Dedifferentiated amniotic fluid mesenchymal stem cell (primary cell): ENCODE results near the gene FRMD1.

Experiments
- DNase-seq: peaks from one replicate; pipeline ENCODE4 v3.0.0-alpha.2; 2016; ENCODE audit errors: extremely low spot score

The FRMD1 gene

GRCh38 chr6:168027521-168027920, 51.5 kb downstream of the FRMD1 start:
- DNase-seq = no peak

GRCh38 chr6:168026925-168027324, 52.1 kb downstream of the FRMD1 start:
- no peak for DNase-seq

DNA sequence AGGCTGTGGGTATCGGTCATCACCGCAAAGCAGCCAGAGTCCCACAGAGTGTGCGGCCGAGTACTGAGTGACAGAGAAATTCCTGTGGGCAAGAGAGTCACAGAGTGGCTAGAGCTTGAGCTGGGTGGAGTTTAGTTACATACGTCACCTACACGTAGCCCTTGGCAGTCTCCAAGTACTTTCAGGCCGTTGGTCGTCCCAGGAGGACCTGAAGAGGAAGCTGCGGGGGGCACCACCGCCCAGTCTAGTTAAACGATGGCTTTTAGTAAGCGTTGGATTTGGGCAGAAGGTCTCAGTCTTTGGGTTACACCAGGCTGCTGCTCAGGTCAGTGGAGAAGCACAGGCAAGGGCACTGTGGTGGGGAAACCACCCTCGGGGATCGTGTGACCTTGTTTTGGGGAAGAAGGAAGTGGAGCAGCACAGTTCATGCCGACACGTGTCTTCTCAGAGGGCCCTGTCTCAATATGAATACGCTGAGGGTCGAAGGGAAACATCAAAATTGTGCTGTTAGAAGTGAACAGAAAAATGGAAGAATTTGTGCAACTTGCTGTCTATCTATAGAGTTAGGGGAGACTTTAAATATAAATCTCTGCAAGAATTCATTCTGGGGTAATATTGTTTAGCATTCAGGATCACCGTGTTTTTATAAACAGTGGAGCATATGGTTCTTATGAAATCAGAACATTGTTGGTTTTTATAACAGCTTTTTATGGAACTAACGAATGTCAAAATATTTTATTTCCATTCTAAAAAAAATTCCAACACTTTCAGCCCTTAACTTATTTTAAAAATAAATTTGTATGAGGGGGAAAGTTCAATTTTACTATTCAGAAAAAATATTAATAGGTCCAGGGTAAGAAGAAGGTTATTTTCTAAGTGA, 52.9 kb downstream of the FRMD1 start:
- DNase-seq = no peak

DNA sequence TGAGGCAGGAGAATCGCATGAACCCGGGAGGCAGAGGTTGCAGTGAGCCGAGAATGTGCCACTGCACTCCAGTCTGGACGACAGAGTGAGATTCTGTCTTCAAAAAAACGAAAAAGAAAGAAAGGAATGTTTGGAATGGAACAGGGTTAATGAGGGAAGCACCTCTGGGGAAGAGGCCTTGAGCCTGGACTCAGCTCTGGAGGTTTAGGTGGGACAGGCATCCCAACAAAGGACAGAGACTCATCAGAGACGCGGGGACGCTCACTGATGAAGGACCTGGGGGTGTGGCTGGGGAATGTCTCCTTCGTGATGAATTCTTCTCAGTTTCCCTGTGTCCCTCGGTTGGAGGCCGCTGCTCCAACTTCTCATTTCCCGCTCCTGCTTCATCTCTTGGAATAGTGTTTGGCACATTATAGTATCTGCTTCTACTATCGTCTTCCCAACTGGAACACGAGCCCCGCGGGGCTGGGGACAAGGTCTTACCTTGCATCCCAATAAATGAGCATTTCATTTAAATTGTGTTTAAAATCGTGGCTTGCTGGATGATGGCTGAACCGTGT, 54.0 kb downstream of the FRMD1 start:
- DNase-seq = no peak

DNA sequence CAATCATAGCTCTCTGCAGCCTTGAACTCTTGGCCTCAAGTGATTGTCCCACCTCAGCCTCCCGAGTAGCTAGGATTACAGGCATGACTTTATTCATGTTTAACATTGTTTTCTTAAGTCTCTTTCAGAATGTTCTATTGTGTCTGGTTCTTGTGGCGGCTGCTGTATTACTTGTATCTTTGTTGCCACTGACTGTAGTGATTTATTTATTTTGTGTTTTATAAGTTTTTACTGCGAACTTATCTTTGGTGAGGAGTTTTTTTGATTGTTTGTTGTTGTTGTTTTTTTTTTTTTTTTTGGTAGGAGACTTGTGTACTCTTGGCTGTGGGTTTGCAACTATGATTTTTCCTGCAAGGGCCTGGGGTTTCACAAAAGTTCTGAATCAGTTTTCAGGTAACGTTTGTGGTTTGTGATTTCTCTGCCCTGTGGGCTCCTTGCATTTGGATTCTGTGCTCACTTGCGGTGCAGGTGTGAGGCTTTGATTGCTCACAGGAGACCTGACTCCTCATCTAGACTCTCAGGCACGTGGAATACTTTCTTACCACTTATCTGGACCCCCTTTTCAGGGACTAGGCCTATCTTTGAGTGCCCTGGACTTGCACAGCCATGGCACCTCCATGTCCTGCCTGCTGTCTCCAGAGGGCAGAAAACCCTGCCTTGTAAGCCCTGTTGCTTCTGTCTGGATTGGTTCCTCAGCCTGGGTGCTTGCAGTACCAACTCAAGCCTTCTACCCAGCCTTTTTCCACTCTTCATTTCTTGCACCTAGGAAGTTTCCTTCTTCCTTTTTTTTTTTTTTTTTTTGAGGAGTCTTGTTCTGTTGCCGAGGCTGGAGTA, 56.3 kb downstream of the FRMD1 start:
- no peak for DNase-seq

GRCh38 chr6:168021581-168021980, 57.4 kb downstream of the FRMD1 start:
- no peak for DNase-seq

GRCh38 chr6:168020242-168020641, 58.8 kb downstream of the FRMD1 start:
- no peak for DNase-seq

GRCh38 chr6:168018664-168019063, 60.3 kb downstream of the FRMD1 start:
- DNase-seq = no peak

DNA sequence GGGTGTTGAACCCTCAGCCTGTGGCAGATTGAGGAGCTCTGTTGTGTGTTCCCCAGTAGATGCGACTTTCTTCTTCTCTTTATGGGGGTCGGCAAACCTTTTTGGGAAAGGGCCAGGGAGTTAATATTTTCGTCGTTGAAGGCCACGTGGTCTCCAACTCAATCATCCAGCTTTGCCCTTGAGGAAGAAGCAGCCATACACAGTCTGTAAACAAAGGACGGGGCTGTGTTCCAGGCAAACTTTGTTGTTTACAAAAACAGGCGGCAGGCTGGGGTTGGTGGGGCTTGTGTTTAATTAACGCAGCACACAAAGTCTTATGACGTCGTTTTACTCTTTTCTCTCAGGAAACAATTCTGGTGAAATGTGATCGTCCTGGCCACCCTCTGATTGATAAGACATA, 61.4 kb downstream of the FRMD1 start:
- no peak for DNase-seq

GRCh38 chr6:168016721-168017525, 62.1 kb downstream of the FRMD1 start:
- no peak for DNase-seq

- DNase-seq = no peak
Observed at GRCh38 chr6:168016176-168016620, 62.8 kb downstream of the FRMD1 start.

DNA sequence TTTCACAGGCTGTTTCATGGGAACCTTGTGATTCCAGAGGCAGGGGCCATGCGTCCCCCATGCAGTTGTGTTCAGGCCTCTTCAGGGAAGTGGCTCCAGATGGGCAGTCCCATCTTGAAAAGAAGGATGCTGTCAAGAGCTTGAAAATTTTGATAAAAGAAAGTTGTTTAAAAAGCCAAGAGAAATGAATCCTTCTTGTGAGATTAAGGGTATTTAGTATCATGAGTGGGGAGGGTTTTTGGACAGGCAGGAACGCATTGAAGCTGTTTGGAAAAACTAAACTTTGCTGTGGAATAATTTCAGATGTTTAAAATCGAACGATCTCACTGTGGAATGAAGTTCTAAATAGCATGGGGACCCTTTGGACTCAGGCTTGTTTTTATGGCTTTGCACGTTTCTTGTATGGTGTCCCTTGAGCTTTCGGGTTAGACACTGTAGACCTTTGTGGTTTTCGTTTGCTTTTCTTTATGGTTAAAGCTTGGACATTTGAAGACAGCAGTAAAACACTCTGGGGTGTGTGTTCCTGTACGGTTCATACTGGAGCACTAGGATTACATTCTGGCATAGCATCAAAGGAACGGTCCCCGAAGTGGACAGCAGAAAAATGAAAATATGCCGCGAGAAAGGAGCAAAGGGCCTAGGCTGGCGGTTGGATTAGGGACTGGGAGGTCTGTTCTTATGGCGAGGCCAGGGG, 63.4 kb downstream of the FRMD1 start:
- no peak for DNase-seq

- no peak for DNase-seq
Observed at GRCh38 chr6:168015009-168015408, 64.0 kb downstream of the FRMD1 start.

- no peak for DNase-seq
Observed at GRCh38 chr6:168014428-168014827, 64.6 kb downstream of the FRMD1 start.

- no peak for DNase-seq
Observed at GRCh38 chr6:168013250-168013915, 65.6 kb downstream of the FRMD1 start.

- no peak for DNase-seq
Observed at GRCh38 chr6:168012431-168013249, 66.4 kb downstream of the FRMD1 start.

- no peak for DNase-seq
Observed at GRCh38 chr6:168011291-168011690, 67.7 kb downstream of the FRMD1 start.

DNA sequence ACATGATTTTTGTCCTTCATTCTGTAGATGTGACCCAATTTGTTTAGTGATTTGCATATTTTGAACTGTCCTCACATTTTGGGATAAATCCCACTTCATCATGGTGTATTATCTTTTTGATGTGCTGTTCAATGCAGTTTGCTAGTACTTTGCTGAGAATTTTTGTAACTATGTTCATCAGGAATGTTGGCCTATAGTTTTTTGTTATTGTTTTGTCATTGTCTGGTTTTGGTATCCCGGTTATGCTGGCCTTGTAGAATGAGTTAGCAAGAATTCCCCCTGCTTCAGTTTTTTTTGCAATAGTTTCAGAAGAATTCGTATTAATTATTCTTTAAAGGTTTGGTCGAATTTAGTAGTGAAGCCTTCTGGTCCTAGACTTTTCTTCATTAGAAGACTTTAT, 69.7 kb downstream of the FRMD1 start:
- DNase-seq = no peak

DNA sequence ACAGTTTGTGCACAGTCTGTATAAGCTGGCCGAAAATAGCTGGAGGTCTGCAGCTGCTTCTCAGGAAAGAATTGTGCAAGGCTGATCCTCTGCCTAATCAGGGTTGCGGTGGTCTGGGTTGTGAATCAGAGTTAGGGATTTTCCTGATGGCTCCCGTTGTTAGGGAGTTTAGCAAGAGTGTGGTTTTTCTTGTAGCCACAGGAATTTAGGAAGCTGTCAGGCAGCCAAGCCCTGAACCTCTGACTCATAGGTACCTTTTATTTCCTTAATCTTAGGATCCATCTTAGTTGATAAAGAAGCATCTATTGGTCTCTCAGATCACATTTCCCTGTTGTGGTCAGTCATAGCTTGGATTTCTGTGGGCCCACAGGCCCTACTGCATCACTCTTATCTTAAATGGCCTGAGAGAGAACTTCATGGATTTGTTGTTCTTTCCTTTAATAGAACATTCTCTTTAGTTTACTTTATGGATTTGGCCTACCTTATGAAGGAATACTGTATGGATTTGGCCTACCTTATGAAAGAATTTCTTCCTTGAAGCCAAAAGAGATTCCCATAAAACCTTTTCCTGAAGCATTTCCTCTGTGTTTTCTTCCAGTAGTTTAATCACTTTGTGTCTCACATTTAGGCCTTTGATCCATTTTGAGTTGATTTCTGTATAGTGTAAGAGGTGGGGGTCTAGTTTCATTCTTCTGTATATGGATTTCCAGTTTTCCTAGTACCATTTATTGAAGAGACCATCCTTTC, 71.2 kb downstream of the FRMD1 start:
- DNase-seq = peak; percentile 70
